ENCODE results near the gene STK32C.
"Not testable (repeated sequence)": the region's sequence is repeated elsewhere in the genome, so short reads cannot be mapped to it uniquely, and the experiment has no call there.

The STK32C gene

GRCh38 chr10:132267916-132268315 lies 39.8 kb downstream of the STK32C start:
- DNase-seq (ENCODE audit: low read depth, low spot score): not testable (repeated sequence)

DNA sequence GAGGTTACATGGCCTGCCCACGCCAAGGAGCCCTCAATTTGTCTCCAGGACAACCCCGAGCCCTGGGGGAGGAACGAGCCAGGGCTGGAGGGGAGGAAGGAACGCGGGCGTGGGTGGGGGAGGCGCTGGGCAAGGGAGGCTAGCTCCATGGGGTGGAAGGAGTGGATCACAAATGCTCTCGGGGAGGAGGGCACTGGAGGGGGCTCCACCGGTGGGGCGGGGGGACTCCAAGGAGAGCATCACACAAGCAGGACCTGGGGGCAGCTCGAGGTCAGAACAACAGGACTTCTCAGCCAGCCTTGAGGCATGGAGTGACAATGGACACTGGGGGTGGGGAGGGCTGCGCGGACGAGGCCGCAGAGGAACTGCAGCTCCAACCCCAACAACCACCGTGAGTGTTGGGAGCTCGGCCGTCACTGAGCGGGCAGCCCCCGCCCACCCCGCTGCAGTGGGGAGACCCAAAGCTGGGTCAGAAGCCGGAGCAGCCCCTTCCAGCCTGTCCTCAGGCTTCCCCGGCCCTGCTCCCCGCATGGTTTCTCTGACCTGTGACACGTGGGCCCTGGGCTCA lies 41.1 kb downstream of the STK32C start:
- DNase-seq (ENCODE audit: low read depth, low spot score): no peak

- no peak for DNase-seq (ENCODE audit: low read depth, low spot score)
Measured at GRCh38 chr10:132265890-132266496, 41.8 kb downstream of the STK32C start.

DNA sequence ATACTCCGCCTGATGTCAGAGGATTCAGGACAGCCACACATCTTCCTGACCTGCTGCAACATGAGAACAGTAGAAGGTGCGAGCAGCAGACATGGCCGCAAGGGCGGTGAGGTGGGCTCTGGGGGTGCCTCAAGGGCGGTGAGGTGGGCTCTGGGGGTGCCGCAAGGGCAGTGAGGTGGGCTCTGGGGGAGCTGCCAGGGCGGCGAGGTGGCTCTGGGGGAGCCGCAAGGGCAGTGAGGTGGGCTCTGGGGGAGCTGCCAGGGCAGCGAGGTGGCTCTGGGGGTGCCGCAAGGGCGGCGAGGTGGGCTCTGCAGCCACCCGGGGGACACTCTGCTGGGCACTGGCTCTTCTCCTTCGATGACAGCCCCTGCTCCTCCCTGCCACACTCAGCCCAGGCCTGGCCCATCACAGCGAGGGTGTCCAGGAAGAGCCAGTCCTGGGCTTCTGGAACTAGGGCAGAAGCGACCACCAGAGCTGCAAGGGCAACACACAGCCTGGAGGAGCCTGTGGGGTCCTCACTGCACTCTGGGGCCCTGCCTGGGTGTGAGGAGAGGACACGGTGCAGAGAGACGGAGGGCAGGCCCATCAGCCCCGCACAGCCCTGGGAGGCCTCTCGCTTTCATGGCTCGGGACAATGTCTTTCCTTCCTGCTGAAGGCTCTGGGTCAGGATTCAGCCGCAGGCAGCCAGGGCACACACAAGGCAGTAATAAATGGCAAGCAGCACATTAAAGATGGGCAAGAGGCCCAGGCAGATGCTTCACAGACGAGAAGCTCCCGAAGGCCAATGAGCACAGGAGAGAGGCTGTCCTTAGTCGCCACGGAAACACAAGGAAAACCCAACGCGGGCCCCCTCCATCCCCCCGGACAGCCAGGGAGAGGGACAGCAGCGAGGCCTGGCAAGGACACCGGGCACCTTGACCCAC lies 42.5 kb downstream of the STK32C start:
- no peak for DNase-seq (ENCODE audit: low read depth, low spot score)

DNA sequence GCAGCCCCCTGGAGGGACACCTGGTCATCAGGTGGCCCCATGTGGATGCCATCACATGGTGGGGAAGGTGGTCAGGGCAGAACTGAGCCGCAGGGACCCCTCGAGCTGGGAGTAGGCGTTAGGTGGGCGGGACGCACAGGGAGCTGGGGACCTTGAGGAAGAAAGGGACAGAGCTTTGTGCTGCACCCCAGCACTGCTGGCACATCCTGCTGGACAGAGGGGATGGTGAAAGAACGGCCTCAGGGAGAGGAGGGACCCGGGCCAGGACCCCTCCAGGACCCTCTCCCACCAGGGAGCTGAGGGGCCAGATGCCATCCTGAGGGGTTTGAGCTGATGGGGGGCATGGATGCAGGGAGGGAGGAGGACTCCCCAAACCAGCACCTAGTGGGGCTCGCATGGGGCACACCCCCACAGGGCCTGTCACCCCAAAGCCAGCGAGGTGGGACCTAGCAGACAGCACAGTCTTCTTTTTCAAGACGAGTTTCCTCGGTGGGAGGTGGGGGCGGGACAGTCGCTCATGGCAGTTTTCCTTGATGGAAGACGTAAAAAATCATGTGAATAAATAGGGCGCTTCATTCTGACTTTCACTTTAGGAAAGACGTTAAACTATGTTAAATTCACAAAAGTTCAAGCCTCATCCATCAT lies 43.3 kb downstream of the STK32C start:
- DNase-seq (ENCODE audit: low read depth, low spot score): no peak

GRCh38 chr10:132263866-132264265 lies 43.9 kb downstream of the STK32C start:
- no peak for DNase-seq (ENCODE audit: low read depth, low spot score)

- no peak for DNase-seq (ENCODE audit: low read depth, low spot score)
Measured at GRCh38 chr10:132259702-132260482, 47.9 kb downstream of the STK32C start.

- no peak for DNase-seq (ENCODE audit: low read depth, low spot score)
Measured at GRCh38 chr10:132258423-132258822, 49.3 kb downstream of the STK32C start.

GRCh38 chr10:132257907-132258306 lies 49.8 kb downstream of the STK32C start:
- no peak for DNase-seq (ENCODE audit: low read depth, low spot score)

DNA sequence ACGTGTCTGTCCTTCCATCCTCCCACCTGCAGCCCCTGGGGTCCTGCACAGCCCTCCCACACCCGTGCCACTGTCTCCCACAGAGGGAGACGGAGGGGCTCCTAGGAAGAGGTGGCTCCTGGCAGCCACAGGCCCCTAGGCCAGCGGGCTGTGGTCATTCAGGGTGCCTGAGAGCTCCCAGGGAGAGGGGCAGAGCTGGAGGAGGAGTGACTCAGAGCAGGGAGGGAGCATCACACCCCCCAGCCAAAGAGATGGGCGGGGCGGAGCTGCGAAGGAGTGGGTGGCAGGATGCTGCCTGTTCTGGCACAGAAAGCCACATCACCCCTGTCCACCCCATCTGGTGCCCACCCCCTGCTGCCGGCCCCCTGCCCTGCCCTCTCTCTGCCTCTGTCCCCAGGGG lies 50.5 kb downstream of the STK32C start:
- DNase-seq (ENCODE audit: low read depth, low spot score): no peak

DNA sequence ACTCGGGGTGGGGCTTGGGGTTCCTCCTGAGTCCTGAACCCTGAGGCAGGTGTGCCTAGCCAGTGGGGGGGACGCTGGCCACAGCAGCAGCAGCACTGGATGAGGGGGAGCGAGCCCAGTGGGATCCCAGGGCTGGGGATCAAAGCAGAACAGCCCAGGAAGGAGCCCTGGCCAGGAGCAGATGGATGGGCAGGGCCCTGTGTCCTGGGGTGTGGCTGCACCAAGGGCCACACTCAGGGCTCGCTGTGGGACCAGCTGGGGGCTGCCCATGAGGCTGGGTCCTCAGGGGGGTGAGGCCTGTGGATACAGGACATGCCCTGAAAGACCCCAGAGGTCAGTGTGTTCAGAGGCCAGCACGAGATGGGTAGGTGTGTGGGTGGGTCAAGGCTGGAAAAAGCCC lies 50.9 kb downstream of the STK32C start:
- DNase-seq (ENCODE audit: low read depth, low spot score): no peak

- no peak for DNase-seq (ENCODE audit: low read depth, low spot score)
Measured at GRCh38 chr10:132255489-132256344, 52.0 kb downstream of the STK32C start.

GRCh38 chr10:132254841-132255240 lies 52.9 kb downstream of the STK32C start:
- no peak for DNase-seq (ENCODE audit: low read depth, low spot score)

DNA sequence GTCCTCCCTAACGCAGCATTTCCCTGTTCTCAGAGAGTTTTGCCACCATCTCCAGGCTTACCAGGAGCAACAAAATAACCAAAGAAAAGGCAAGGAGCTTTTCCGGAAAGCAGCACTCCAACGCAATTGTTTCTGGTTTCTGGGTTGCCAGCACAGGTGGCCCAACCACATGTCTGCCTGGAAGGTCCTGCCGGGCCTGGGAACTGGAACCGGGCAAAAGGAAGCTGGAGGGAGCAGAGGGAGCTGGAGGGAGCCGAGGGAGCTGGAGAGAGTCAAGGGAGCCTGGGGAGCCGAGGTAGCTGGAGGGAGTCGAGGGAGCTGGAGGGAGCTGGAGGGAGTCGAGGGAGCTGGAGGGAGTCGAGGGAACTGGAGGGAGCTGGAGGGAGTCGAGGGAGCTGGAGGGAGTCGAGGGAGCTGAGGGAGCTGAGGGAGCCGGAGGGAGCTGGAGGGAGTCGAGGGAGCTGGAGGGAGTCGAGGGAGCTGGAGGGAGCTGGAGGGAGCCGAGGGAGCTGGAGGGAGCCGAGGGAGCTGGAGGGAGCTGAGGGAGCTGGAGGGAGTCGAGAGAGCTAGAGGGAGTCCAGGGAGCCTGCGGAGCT lies 54.6 kb downstream of the STK32C start:
- DNase-seq (ENCODE audit: low read depth, low spot score): no peak

- DNase-seq (ENCODE audit: low read depth, low spot score): no peak
Measured at GRCh38 chr10:132252412-132252811, 55.3 kb downstream of the STK32C start.

DNA sequence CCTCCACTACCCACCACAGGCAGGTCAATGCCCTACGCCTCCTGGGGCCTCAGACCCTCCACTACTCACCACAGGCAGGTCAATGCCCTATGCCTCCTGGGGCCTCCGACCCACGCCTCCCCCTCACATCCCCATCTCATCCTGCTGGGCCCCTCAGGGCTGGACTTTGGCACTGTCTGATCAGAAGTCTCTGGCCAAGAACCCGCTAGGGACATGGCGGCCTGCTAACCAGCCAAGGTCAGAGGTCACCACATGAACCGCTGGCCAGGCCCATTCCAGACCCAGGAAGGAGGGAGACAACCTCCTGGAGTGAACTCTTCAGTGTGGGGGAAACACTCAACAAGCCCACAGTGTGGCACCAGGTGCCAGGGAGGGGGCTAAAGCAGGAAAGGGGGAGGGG lies 55.8 kb downstream of the STK32C start:
- DNase-seq (ENCODE audit: low read depth, low spot score): no peak

GRCh38 chr10:132250481-132251475 lies 57.0 kb downstream of the STK32C start:
- no peak for DNase-seq (ENCODE audit: low read depth, low spot score)

- no peak for DNase-seq (ENCODE audit: low read depth, low spot score)
Measured at GRCh38 chr10:132249824-132250375, 57.9 kb downstream of the STK32C start.
